NCI-H526 (cell line): ENCODE measurements around the gene ADH1C.
"Not testable (repeated sequence)": the region's sequence is repeated elsewhere in the genome, so short reads cannot be mapped to it uniquely, and the experiment has no call there.

ENCODE experiments used
- DNase-seq, 2 experiments: peaks; one replicate each; lab custom pipeline; 2025; lab: John Stamatoyannopoulos, UW

The ADH1C gene

DNA sequence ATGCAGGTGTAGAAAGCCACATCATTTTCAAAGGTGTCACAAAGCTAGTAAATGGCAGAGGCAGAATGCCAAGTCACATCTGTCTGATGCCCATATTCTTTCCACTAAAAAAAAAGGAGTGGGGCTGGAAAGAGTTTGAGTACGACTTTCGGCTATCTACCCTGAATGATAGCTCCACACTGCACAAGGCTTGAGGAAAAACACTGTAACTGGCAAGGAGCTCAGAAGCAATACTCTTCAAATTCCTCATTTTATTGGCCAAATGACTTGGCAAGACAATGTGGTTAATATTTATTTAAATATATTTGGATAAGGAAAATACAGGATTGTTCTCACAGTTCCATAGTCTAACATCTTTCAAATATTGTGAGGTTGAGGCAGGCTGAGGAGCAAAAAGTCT lies 5.4 kb upstream of the ADH1C start:
- no peak for DNase-seq

DNA sequence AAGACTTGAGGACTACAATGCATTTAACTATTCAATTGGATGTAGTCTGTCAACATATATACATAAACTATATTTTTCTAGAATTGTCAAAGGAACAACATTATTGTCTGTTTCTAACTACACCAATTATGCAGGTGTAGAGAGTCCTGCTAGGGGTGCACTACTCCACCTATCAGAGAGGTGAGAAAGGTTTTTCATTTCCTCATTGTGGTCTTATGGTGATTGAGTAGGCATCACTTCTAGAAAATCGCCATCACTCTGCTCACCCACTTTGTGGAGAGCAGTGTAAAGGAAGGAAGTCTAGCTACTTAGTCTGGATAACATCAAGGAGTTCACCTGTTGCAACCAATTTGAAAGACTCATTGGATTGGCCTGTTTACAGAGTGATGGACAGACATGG lies 4.4 kb upstream of the ADH1C start:
- no peak for DNase-seq

DNA sequence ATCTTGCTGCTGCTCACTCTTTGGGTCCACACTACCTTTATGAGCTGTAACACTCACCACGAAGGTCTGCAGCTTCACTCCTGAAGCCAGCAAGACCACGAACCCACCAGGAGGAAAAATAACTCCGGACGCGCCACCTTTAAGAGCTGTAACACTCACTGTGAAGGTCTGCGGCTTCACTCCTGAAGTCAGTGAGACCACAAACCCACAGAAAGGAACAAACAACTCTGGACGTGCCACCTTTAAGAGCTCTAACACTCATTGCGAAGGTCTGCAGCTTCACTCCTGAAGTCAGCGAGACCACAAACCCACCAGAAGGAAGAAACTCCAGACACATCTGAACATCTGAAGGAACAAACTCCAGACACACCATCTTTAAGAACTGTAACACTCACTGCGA lies 3.6 kb upstream of the ADH1C start:
- not testable (repeated sequence) for DNase-seq

DNA sequence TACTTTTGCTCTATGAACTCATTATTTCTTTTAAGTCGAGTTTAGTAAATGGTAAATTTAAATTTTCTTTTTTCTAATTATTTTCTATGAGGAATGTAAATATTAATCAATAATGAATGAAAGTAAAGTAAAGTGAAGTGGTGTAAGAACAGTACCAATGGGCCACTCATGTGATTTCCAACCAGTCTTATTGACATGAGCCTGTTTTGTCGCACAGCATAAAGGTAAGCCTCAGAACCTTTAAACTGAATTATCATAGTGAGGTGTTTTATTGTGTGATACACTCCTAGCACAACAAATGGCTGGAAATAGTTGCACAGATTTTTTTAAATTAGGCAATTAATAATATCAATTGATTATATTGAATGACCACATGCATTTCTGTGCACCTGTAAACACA lies 1.1 kb downstream of the ADH1C start:
- DNase-seq: no peak

DNA sequence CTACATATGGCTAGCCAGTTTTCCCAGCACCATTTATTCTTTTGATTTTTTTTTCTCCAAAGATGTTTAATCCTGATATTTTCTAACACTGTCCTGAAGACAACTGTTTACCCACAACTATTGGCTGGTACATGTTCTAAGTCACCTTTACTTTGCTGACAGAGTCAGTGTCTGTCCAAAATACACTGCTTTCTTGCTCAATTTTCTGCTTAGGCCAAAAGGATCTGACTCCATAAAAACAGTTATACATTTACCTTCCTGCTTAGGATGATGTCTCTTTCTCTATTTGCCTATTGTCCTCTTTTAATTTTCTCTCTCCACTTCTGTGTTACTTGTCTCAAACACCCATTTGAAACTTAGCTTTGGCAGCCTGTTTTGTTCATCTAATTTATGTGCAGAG lies 3.2 kb downstream of the ADH1C start:
- DNase-seq: no peak

DNA sequence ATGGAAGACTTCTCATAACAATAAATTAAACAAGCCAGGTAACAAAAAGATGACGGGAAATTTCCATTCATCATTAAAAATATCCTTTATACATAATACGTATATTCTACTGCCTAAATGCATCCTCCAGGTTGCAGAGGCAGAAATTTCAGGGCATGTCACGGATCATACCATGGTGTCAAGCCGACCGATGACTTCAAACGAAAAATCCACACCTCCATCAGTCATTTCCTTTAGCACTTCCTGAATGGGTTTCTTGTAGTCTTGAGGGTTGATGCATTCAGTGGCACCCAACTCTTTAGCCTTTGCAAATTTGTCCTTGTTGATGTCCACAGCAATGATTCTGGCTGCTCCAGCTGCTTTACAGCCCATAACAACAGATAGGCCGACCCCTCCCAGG lies 9.9 kb downstream of the ADH1C start:
- not testable (repeated sequence) for DNase-seq

DNA sequence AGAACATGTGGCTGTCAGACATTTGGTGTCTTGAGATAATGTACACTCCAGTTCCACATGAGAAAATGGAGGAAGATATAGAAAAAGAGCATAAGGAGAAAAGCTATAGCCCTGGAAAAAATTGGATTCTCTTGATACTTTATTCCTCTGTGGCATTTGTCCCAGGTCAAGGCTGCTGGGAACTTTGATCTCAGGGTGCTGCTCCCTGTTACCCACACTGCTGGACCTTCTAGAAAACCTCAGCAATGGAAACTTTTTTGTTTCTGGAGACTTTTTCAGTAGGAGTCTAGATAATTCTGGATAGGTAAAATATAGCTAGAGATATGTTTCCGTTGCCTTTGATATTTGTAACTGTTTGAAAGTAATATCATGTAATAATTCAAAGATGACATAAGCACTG lies 11.1 kb downstream of the ADH1C start:
- no peak for DNase-seq

DNA sequence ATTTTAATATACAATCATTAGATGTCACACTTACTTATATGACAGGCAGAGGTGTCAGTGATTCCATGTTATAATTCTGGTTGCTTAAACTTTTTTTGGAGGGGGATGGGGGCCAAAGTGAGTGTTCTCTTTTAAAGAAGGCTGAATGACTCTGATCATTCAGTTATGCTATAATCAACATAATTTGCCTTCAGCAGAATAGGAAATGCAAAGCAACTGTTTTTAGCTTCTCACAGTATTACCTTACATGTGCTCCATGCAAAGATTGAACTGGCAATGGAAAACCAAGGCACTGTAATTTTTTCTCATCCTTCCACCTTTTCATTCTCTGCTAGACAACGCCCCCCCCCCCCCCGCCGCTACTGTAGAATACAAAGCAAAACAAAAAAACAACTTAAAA lies 13.4 kb downstream of the ADH1C start:
- peak; percentile 83 to 85 for DNase-seq

DNA sequence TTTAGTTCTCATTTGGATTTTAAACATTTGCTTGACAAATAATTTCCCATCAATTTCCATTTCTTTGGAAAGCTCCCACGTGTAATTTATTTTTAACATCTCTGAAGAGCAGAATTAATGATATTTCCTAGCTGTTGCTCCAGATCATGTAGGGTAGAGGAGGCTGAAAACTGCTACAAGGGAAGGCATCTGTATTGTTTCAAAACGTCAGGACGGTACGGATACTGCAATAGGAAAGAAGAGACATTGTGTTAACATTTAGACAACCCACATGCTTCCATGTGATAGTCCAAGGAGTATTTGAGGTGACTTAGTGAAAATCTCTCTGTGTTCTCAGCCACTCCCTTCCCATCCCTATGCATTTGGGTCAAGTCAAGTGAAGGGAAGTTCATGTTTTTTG lies 16.0 kb downstream of the ADH1C start:
- DNase-seq: no peak

DNA sequence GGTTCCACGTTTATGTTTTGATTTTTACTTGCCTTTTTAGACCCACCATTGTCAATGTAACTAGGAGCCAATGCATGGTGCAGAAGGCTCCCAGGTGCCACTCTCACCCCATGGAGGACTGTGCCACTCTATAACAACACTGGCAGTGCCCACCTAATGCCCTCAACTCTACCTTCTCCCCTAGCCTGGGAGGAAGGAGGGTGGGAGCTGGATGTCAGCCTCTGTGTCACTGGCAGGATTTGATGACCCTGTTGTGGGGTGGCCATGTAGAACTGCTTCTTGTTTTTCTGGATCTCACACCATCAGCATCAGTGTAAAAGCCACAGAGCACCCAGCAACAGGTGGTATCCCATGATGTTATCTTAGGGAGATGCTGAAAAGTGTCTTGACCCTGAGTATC lies 17.7 kb downstream of the ADH1C start:
- no peak for DNase-seq

DNA sequence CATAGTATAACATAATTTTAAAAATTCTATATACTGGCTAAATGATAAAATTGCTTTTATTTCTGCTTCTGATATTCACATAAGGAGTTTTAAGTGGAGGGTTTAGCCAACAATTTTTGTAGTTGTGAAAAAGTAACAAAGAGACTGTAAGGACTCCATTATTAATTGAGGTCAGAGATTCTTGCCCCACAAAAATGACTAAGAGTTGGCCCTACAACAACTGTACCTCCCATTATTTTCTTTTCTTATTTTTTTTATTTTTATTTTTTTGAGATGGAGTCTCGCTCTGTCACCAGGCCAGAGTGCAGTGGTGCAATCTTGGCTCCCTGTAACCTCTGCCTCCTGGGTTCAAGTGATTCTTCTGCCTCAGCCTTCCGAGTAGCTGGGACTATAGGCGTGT lies 21.9 kb downstream of the ADH1C start:
- DNase-seq: no peak

DNA sequence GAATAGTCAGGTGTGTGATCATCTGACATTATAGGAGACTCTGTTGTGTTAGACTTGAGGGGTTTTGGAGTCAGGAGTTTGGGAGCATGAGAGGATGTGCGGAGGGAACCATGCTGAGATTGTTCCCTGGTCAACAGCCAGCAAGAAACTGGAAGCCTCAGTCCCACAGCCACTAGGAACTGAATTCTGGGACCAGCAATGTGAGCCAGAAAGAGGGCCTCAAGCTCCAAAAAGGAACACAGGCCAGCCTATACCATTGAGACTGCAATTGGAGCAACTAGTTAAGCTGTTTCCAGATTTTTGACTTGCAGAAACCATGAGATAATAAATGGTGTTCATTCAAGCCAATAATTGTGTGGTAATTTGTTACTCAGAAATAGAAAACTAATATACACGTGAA lies 22.7 kb downstream of the ADH1C start:
- DNase-seq: no peak

DNA sequence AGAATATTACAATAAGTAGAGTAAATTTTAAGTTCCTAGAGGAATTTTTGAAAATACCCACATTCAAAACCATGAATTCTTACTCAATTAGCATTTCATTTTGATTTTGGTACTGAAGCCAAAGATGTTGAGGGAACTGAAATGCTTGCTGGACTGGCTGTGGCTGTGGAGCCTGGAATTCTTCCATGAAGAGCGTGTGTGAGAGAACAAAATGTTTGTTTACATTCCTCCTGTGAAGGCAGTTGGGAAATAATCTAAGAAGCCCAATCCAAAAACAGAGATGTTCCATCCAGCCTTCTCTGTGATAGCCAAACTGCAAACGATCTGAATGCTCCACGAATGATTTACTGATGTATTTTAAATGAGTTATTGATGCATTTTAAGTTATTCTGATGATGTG lies 27.6 kb downstream of the ADH1C start:
- no peak for DNase-seq

DNA sequence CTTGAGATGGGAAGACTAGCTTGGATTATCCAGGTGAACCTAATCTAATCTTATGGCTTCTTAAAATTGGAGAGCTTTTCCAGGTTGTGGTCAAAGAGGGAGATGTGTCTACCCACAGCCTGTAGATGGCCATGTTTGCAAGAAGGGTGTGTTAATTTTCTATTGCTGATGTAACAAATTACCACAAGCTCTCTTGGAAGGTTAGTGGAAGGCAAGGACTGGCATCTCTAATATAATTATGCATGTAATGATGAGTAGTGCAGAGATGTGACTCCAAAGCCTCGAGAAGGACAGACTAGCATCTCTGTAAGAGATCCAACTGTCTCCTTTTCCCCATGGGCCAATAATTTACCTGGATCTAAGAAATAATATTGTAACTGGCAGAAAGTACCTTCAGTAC lies 28.2 kb downstream of the ADH1C start:
- DNase-seq: no peak

DNA sequence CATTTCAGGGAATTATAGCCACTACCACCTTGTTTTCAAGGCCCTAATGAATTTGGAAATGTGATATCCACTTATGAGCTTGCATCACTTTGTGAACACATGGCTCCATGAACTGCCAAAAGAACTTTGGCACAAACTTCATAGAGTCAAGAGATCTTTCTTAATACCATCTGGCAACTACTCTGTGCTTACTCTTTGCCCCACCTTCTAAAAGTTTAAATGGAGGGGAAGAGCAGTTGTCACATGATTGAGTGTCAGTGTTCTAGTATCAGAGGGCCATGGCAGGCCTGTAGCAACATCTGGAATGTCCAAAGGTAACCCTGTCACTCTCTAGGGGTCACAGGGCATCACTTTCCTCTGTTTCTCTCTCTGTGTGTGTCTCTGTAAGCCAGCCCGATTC lies 28.8 kb downstream of the ADH1C start:
- no peak for DNase-seq

DNA sequence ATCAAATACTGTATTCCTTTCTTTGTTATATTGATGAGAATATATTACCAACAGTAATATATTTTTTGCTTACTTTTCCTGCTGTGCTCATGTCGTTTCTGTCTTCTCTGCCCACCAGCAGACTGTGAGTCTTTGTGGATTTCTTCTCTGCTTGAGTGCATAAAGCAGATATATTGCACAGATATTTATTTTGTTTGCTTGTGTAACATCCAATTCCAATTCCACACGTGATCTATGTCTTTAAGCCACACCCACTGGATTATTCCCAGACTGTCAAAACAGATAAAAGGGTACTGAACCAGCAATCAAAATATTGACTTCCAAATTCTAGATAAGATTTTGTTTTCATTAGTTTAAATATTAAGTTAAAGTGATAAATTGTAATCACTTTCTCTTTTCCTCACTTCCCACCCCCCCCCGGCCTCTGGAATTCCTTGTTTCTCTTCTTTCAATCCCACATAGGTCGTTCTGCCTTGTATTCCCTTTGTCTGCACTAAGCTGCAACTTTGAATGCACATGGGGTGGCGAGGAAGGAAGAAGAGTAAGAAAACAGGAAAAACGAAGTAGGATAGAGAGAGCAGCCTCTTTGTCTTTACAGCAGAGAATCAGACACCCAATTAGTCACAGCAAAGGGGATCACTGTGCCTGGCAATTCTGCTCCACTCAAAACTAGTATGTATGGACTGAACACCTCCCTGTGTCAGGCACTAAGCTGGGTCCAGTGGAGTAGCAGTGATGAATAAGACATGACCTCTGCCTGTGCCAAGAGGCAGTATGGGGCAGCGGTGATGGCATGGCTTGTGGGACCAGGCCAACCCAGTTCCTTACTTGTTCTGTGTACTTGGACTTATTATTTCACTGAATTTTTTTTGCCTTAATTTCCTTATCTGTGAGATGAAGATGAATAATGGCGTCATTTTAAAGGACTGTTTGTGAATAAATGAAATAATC lies 31.0 kb downstream of the ADH1C start, which contains the start of gene ADH1B:
Gene ADH1B (minus strand): TSS at position 161 of the 951 bp plus-strand sequence. CDS start 70 bp downstream, at position 91.
- DNase-seq: no peak

DNA sequence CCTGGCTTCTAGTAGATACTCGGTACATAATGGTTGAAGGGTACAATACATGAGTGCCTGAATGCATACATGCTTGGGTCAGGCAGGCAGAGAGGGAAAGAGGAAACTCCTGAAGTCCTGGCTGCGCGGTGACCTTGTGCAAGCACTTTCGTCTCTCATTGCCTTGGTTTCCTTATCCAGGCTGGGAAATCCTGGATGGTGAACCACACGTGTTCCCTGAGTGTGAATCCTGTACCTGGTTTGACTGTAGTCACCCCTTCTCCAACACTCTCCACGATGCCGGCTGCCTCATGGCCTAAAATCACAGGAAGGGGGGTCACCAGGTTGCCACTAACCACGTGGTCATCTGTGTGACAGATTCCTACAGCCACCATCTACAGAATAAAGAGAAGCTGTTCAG lies 34.7 kb downstream of the ADH1C start:
- not testable (repeated sequence) for DNase-seq

DNA sequence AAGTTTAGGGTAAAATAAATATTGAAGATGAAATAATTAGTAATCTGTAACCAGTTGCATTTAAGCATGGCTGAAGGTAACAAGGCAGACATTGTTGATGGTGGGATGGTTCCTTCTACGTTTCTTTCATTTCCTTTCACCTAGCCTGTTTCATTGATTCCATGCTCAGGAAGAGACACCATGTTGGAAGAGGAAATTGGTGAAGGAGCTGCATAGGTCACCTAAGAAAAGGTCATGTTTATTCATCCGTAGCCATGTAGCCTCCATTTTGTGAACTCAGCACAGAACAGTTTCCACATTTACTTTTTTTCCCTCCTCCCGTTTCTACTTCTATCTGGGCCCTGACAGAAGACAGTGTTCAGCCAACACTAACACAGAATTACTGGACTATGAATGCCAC lies 35.2 kb downstream of the ADH1C start:
- no peak for DNase-seq

DNA sequence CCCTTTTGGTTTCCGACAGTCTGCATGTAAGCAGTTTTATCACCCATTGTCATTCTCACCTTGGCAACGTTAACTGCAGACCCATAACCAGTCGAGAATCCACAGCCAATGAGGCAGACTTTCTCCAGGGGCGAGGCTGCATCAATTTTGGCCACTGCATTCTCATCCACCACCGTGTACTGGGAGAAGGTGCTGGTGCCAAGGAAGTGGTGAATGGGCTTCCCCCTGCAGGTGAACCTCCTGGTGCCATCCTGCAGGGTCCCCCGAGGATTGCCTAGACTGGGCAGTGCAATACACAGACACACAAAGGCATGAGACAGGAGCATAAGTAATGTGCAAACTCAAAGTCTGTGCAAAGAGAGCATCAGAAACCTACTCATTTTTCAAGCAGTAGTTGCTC lies 36.7 kb downstream of the ADH1C start:
- no peak for DNase-seq

DNA sequence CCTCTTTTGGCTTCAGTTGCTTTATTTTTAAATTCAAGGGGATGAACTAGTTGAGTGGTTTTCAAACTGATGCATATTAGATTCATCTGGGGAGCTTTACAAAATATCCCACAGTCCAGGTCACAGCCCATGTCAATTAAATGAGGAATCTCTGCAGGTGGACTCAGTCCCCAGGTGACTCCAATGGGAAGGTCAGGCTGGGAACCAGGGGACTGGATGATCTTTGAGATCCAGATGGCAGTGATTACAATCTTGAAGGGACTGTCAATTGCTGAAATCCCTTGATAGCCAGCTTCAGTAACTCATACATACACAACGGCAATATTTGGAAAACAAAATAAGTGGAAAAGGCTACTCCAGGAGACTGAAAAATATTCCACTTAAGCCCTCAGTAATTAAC lies 38.3 kb downstream of the ADH1C start:
- no peak for DNase-seq

DNA sequence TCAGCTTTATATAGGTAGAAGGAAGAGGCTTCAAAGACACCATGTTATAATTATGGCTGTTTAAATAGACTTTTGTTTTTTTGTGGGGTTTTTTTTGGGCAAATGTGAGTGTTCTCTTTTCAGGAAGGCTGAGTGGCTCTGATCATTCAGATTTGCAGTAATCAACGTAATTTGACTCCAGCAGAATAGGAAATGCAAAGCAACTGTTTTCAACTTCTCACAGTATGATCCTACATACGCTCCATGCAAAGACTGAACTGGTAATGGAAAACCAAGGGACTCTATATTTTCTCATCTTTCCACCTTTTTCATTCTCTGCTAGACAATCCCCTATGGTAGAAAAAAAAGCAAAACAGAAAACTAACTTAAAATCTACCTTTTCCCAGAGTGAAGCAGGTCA lies 42.2 kb downstream of the ADH1C start:
- peak; percentile 5 to 32 for DNase-seq

DNA sequence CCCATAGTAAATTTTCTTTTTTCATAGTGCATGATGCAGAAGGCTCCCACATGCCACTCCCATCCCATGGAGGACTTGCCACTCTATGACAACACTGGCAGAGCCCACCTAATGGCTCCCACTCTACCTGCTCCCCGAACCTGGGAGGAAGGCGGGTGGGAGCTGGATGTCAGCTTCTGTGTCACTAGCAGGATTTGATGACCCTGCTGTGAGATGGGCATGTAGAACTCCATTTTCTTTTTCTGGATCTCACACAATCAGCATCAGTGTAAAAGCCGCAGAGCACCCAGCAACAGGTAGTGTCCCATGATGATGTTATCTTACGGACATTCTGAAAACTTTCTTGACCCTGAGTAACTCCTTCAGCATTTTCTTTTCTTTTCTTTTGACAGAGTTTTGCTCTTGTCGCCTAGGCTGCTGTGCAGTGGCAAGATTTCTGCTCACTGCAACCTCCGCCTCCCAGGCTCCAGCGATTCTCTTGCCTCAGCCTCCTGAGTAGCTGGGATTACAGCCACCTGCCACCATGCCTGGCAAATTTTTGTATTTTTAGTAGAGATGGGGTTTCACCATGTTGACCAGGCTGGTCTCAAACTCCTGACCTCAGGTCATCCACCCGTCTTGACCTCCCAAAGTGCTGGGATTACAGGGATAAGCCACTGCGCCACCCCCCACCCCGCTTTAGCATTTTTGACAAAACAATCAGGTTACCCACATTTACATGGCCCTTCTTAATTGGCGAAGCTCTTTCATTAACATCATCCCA lies 46.7 kb downstream of the ADH1C start:
- no peak for DNase-seq
